ENCODE results near the gene FMNL2. TPM values are rescaled to one million over a fixed set of nuclear protein-coding genes. Genes with fewer than 3 reads are reported as not detected.

The FMNL2 gene
- total RNA-seq, 1 experiment from 2014 or later = 43.1 TPM

GRCh38 chr2:152649997-152650396, 315.0 kb downstream of the FMNL2 start:
- Histone ChIP-seq H3K36me3 (ENCODE audit: insufficient read depth, low read length, poor library complexity, severe bottlenecking) (peaks cover 44% of the 10 kb centered on the region), H3K27ac (ENCODE audit: low read depth, low read length, poor library complexity, severe bottlenecking) (no peak overlapping the region), H3K4me1 (ENCODE audit: insufficient read depth, low read length, poor library complexity, severe bottlenecking) (peaks cover 5% of the 10 kb centered on the region), H3K9me3 (ENCODE audit: low read depth, low read length, poor library complexity, severe bottlenecking) (no peaks in the 10 kb centered on the region), H3K4me3 (ENCODE audit: low read depth, low read length, poor library complexity, severe bottlenecking) (no peak overlapping the region), H3K27me3 (replicated peaks; ENCODE audit: insufficient read depth, low read depth, low read length, poor library complexity) (no peaks in the 10 kb centered on the region)
- ChIA-PET POLR2A (ENCODE audit: low non-redundant PET) (no interaction called here), CTCF (no interaction called here)
- no peak for TF ChIP-seq CTCF (conservative IDR thresholded peaks at IDR 0.05; ENCODE audit: low read depth, low read length)
- no peak for TF ChIP-seq EZH2 (IDR thresholded peaks at IDR 0.05; ENCODE audit: borderline replicate concordance, low read depth, low read length, poor library complexity, severe bottlenecking)
- intact Hi-C loops (cut with micrococcal nuclease; ENCODE audit: unreplicated experiment) = no loop called here
- DNase-seq (ENCODE audit: low spot score) = no peak
- BruUV-seq (replicated peaks) = no TSS peak

DNA sequence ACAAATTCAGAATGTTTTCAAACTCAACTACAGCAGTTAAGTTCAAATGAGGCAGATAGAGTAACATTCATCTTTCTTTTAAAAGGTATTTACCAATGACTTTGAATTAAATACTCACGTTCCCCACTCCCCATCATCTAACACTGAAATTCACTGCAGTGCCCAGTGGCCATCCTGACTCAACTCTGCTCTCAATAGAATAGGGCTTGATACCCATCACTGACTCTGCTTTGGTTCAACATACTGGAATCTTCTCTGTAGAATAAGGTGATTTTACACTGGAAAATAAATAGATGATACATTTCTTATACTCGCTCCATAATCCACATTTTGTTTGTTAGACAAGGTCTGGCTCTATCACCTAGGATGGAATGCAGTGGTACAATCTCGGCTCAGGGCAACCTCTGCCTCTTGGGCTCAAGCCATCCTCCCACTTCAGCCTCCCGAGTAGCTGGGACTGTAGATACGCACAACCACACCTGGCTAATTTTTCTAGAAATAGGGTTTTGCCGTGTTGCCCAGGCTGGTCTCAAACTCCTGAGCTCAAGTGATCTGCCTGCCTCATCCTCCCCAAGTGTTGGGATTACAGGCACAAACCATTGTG, 315.9 kb downstream of the FMNL2 start:
- no peaks in the 10 kb centered on the region for H3K9me3 ChIP-seq (ENCODE audit: low read depth, low read length, poor library complexity, severe bottlenecking)
- H3K27ac ChIP-seq (ENCODE audit: low read depth, low read length, poor library complexity, severe bottlenecking) = no peak overlapping the region
- peaks cover 47% of the 10 kb centered on the region for H3K36me3 ChIP-seq (ENCODE audit: insufficient read depth, low read length, poor library complexity, severe bottlenecking)
- no peak overlapping the region for H3K4me3 ChIP-seq (ENCODE audit: low read depth, low read length, poor library complexity, severe bottlenecking)
- BruUV-seq (replicated peaks) = no TSS peak
- no peaks in the 10 kb centered on the region for H3K27me3 ChIP-seq (replicated peaks; ENCODE audit: insufficient read depth, low read depth, low read length, poor library complexity)
- no peak for DNase-seq (ENCODE audit: low spot score)
- ChIA-PET CTCF (no interaction called here), POLR2A (ENCODE audit: low non-redundant PET) (interaction anchor here (0.7 kb wide), 1 partner anchor 68 kb away, joined by 9 read pairs; no protein-coding TSS in a partner anchor)
- peaks cover 5% of the 10 kb centered on the region for H3K4me1 ChIP-seq (ENCODE audit: insufficient read depth, low read length, poor library complexity, severe bottlenecking)
- intact Hi-C loops (cut with micrococcal nuclease; ENCODE audit: unreplicated experiment) = no loop called here
- TF ChIP-seq EZH2 (IDR thresholded peaks at IDR 0.05; ENCODE audit: borderline replicate concordance, low read depth, low read length, poor library complexity, severe bottlenecking) (no peak), CTCF (conservative IDR thresholded peaks at IDR 0.05; ENCODE audit: low read depth, low read length) (no peak)

GRCh38 chr2:152651834-152652233, 316.9 kb downstream of the FMNL2 start:
- BruUV-seq (replicated peaks) = no TSS peak
- CTCF ChIA-PET = no interaction called here
- Histone ChIP-seq H3K27ac (ENCODE audit: low read depth, low read length, poor library complexity, severe bottlenecking) (no peak overlapping the region), H3K4me1 (ENCODE audit: insufficient read depth, low read length, poor library complexity, severe bottlenecking) (peaks cover under 1% of the 10 kb centered on the region), H3K4me3 (ENCODE audit: low read depth, low read length, poor library complexity, severe bottlenecking) (no peak overlapping the region), H3K9me3 (ENCODE audit: low read depth, low read length, poor library complexity, severe bottlenecking) (no peaks in the 10 kb centered on the region), H3K36me3 (ENCODE audit: insufficient read depth, low read length, poor library complexity, severe bottlenecking) (peaks cover 56% of the 10 kb centered on the region), H3K27me3 (replicated peaks; ENCODE audit: insufficient read depth, low read depth, low read length, poor library complexity) (no peaks in the 10 kb centered on the region)
- intact Hi-C loops (cut with micrococcal nuclease; ENCODE audit: unreplicated experiment) = no loop called here
- POLR2A ChIA-PET (ENCODE audit: low non-redundant PET) = no interaction called here
- DNase-seq (ENCODE audit: low spot score) = no peak
- no peak for TF ChIP-seq CTCF (conservative IDR thresholded peaks at IDR 0.05; ENCODE audit: low read depth, low read length)
- TF ChIP-seq EZH2 (IDR thresholded peaks at IDR 0.05; ENCODE audit: borderline replicate concordance, low read depth, low read length, poor library complexity, severe bottlenecking) = no peak

Measured in A673 (cell line).